Neural cell (in vitro differentiated cells): ENCODE data around the gene SIGLEC15. TPM values are rescaled to one million over a fixed set of nuclear protein-coding genes. Genes with fewer than 3 reads are reported as not detected.

Experiments used
- H2AFZ ChIP-seq: fragments of 200-600, 300-800 bp; sonication (generic), shearing (Covaris generic); 2 replicates; pipeline ENCODE4 v1.6.0; 2014; ENCODE audit warnings: low read depth, mild to moderate bottlenecking, antibody characterized with exemption, low read length, moderate library complexity
- H3F3A ChIP-seq: fragments of 200-600 bp; shearing (Covaris generic); 2 replicates; pipeline ENCODE4 v1.6.1; 2016; ENCODE audit warnings: mild to moderate bottlenecking, moderate library complexity, mixed read lengths, antibody characterized with exemption, low read length; ENCODE audit not compliant: insufficient read depth, poor library complexity, severe bottlenecking
- H3K27ac ChIP-seq: fragments of 200-600, 300-800 bp; sonication (generic), shearing (Covaris generic); 2 replicates; pipeline ENCODE4 v1.5.1; 2014; ENCODE audit warnings: mild to moderate bottlenecking, low read length, moderate library complexity
- H3K27me3 ChIP-seq: fragments of 300-800, 200-600 bp; sonication (generic), shearing (Covaris generic); 2 replicates; pipeline ENCODE4 v1.6.0; 2014; ENCODE audit warnings: mild to moderate bottlenecking, low read depth, low read length, moderate library complexity; ENCODE audit not compliant: insufficient read depth
- H3K36me3 ChIP-seq: fragments of 300-800, 200-600 bp; sonication (generic), shearing (Covaris generic); 2 replicates; pipeline ENCODE4 v1.5.1; 2014; ENCODE audit warnings: mild to moderate bottlenecking, antibody characterized with exemption, low read length, moderate library complexity; ENCODE audit not compliant: insufficient read depth
- H3K4me2 ChIP-seq: fragments of 300-800, 200-600 bp; sonication (generic), shearing (Covaris generic); 2 replicates; pipeline ENCODE4 v1.6.0; 2014; ENCODE audit warnings: mild to moderate bottlenecking, low read length
- H3K4me3 ChIP-seq: fragments of 300-800, 200-600 bp; sonication (generic), shearing (Covaris generic); 2 replicates; pipeline ENCODE4 v1.5.1; 2014; ENCODE audit warnings: mild to moderate bottlenecking, low read length, moderate library complexity
- H3K79me2 ChIP-seq: fragments of 200-600 bp; shearing (Covaris generic); replicated peaks from 2 replicates; pipeline ENCODE4 v1.6.0; 2014; ENCODE audit warnings: mild to moderate bottlenecking, low read length, moderate library complexity; ENCODE audit not compliant: insufficient read depth
- H3K9ac ChIP-seq: fragments of 300-800, 200-600 bp; sonication (generic), shearing (Covaris generic); 2 replicates; pipeline ENCODE4 v1.6.1; 2016; ENCODE audit warnings: mild to moderate bottlenecking, low read length, mixed read lengths
- H3K9me2 ChIP-seq: fragments of 200-600 bp; shearing (Covaris generic); 2 replicates; pipeline ENCODE4 v1.6.1; 2016; ENCODE audit warnings: mild to moderate bottlenecking, low read length, mixed read lengths; ENCODE audit not compliant: insufficient read depth
- H3K9me3 ChIP-seq: fragments of 200-600, 300-800 bp; sonication (generic), shearing (Covaris generic); 2 replicates; pipeline ENCODE4 v1.6.1; 2016; ENCODE audit warnings: mild to moderate bottlenecking, mixed run types, low read length, moderate library complexity, mixed read lengths
- H4K20me1 ChIP-seq: fragments of 200-600 bp; shearing (Covaris generic); 2 replicates; pipeline ENCODE4 v1.6.1; 2016; ENCODE audit warnings: mild to moderate bottlenecking, mixed run types; ENCODE audit not compliant: insufficient read depth
- CTCF ChIP-seq: fragments of 450-650 bp; IDR thresholded peaks from 2 replicates; pipeline ENCODE4 v1.5.1; 2014; ENCODE audit warnings: antibody characterized with exemption, mild to moderate bottlenecking, moderate library complexity; ENCODE audit not compliant: poor library complexity, severe bottlenecking
- EP300 ChIP-seq: fragments of 450-650 bp; conservative IDR thresholded peaks from 2 replicates; pipeline ENCODE4 v1.6.1; 2014; ENCODE audit warnings: antibody characterized with exemption, mild to moderate bottlenecking, moderate library complexity; ENCODE audit not compliant: poor library complexity, severe bottlenecking
- EZH2 ChIP-seq: fragments of 200-600, 300-800 bp; shearing (Covaris generic), sonication (generic); IDR thresholded peaks from 2 replicates; pipeline ENCODE4 v1.6.1; 2014; ENCODE audit warnings: antibody characterized with exemption, low read length, borderline replicate concordance, mild to moderate bottlenecking; ENCODE audit not compliant: insufficient read depth, poor library complexity, severe bottlenecking
- MXI1 ChIP-seq: fragments of 450-650 bp; conservative IDR thresholded peaks from 2 replicates; pipeline ENCODE4 v1.6.1; 2014; ENCODE audit warnings: antibody characterized with exemption, mild to moderate bottlenecking; ENCODE audit not compliant: poor library complexity, severe bottlenecking
- POLR2AphosphoS5 ChIP-seq: IDR thresholded peaks from 2 replicates; pipeline ENCODE4 v1.6.1; 2012
- RAD21 ChIP-seq: fragments of 450-650 bp; conservative IDR thresholded peaks from 2 replicates; pipeline ENCODE4 v1.6.1; 2014; ENCODE audit warnings: antibody characterized with exemption, mild to moderate bottlenecking, moderate library complexity
- REST ChIP-seq: IDR thresholded peaks from 2 replicates; pipeline ENCODE4 v1.6.1; 2012; ENCODE audit warnings: borderline replicate concordance
- SMC3 ChIP-seq: fragments of 450-650 bp; conservative IDR thresholded peaks from 2 replicates; pipeline ENCODE4 v1.6.1; 2014; ENCODE audit warnings: antibody characterized with exemption, mild to moderate bottlenecking, moderate library complexity; ENCODE audit not compliant: poor library complexity
- TAF1 ChIP-seq: IDR thresholded peaks from 2 replicates; pipeline ENCODE4 v1.6.1; 2012; ENCODE audit warnings: low read depth
- polyA plus RNA-seq: library from polyadenylated mRNA; depleted of rRNA; stranded (reverse); fragments of >200 nt; gene quantifications from 2 replicates; pipeline ENCODE4 v1.2.3, GENCODE V29; 2014

SIGLEC15 gene
- polyA plus RNA-seq, 1 donor from 2014 or later, result not detected

- H3K36me3 ChIP-seq, result no peaks in the 10 kb centered on the region
- H3K9me3 ChIP-seq, result no peaks in the 10 kb centered on the region
- H3F3A ChIP-seq, result no peaks in the 10 kb centered on the region
- no peak for TF ChIP-seq REST
- no peak for TF ChIP-seq SMC3
- TF ChIP-seq EP300, result no peak
- TF ChIP-seq MXI1, result no peak
- TF ChIP-seq TAF1, result no peak
- no peak for TF ChIP-seq EZH2
- no peak for TF ChIP-seq POLR2AphosphoS5
- TF ChIP-seq RAD21, result no peak
- TF ChIP-seq CTCF, result no peak
- no peak overlapping the region for H2AFZ ChIP-seq
- no peak overlapping the region for H3K9ac ChIP-seq
- H3K4me2 ChIP-seq, result no peak overlapping the region
- H3K27me3 ChIP-seq, result peaks cover 12% of the 10 kb centered on the region
- no peaks in the 10 kb centered on the region for H4K20me1 ChIP-seq
- H3K4me3 ChIP-seq, result no peak overlapping the region
- no peaks in the 10 kb centered on the region for H3K9me2 ChIP-seq
- no peaks in the 10 kb centered on the region for H3K79me2 ChIP-seq
- no peak overlapping the region for H3K27ac ChIP-seq
Measured at GRCh38 chr18:45777393-45777792, 48.1 kb upstream of the SIGLEC15 start.

- H3K9me2 ChIP-seq, result no peaks in the 10 kb centered on the region
- no peak overlapping the region for H3K27ac ChIP-seq
- H3K4me2 ChIP-seq, result no peak overlapping the region
- no peaks in the 10 kb centered on the region for H3K36me3 ChIP-seq
- H3K79me2 ChIP-seq, result no peaks in the 10 kb centered on the region
- no peaks in the 10 kb centered on the region for H3F3A ChIP-seq
- H3K4me3 ChIP-seq, result no peak overlapping the region
- TF ChIP-seq EZH2, result no peak
- no peak for TF ChIP-seq EP300
- no peak for TF ChIP-seq POLR2AphosphoS5
- TF ChIP-seq CTCF, result no peak
- TF ChIP-seq REST, result no peak
- TF ChIP-seq MXI1, result no peak
- TF ChIP-seq RAD21, result no peak
- TF ChIP-seq TAF1, result no peak
- TF ChIP-seq SMC3, result no peak
- no peaks in the 10 kb centered on the region for H3K9me3 ChIP-seq
- no peaks in the 10 kb centered on the region for H4K20me1 ChIP-seq
- H2AFZ ChIP-seq, result no peak overlapping the region
- H3K9ac ChIP-seq, result no peak overlapping the region
- H3K27me3 ChIP-seq, result no peaks in the 10 kb centered on the region
Measured at GRCh38 chr18:45780568-45780967, 44.9 kb upstream of the SIGLEC15 start.
